ENCODE data around the gene TIMM29.
A peak's percentile ranks its signal among the peaks of the same experiment; 100 is the strongest.

TIMM29 gene

GRCh38 chr19:10922638-10923014 lies 6.0 kb upstream of the TIMM29 start:
- DNase-seq (ENCODE audit: low read depth): no peak
- no peak overlapping the region for H3K4me3 ChIP-seq (ENCODE audit: control insufficient read depth, low read depth, low read length)
- no peak for TF ChIP-seq CTCF (IDR thresholded peaks at IDR 0.05; ENCODE audit: control insufficient read depth, insufficient read depth, low read depth, low read length, missing control alignments)

DNA sequence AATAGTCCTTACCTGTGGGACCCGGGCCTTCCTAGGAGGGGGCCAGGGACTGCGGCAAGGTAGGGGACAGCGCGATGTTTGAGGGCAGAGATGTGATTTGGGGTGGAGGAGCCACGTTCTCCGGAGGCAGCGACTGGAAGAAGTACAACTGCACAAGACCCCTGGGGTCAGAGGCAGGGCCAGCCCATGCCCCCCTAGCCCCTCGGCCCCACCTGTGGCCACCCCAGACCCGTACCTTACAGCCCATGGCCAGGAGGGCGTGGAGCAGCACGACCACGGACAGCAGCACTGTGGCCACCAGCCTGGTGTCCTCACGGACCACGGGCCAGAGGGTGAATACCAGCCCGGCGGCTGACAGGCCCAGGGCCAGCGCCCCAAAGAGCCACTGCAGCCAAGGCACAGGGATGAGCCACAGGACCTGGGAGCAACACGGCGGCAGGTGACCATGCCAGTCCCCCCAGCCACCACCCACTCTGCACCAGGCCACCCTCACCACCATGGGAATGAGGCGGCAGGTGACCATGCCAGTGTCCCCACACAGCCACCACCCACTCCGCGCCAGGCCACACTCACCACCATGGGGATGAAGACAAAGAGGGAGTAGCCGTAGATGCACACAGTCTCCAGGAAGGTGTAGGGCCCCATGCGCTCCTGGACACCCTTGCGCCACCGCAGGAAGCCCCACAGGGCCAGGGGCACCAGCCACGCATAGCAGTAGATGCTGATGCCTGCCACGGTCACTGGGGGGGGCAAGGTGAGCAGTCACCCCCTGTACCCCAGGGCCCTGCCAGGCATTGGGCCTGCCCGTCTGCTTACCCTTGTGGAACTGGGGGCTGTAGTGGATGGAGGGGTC lies 5.1 kb upstream of the TIMM29 start:
- no peak for TF ChIP-seq CTCF (IDR thresholded peaks at IDR 0.05; ENCODE audit: control insufficient read depth, insufficient read depth, low read depth, low read length, missing control alignments)
- H3K4me3 ChIP-seq (ENCODE audit: control insufficient read depth, low read depth, low read length): no peak overlapping the region
- DNase-seq (ENCODE audit: low read depth): no peak

GRCh38 chr19:10924597-10924996 lies 4.0 kb upstream of the TIMM29 start:
- no peak for DNase-seq (ENCODE audit: low read depth)
- no peak overlapping the region for H3K4me3 ChIP-seq (ENCODE audit: control insufficient read depth, low read depth, low read length)
- TF ChIP-seq CTCF (IDR thresholded peaks at IDR 0.05; ENCODE audit: control insufficient read depth, insufficient read depth, low read depth, low read length, missing control alignments): no peak

GRCh38 chr19:10927730-10928562 lies 665 bp upstream of the TIMM29 start:
- peak overlapping the region; percentile 85 for H3K4me3 ChIP-seq (ENCODE audit: control insufficient read depth, low read depth, low read length)
- DNase-seq (ENCODE audit: low read depth): no peak
- TF ChIP-seq CTCF (IDR thresholded peaks at IDR 0.05; ENCODE audit: control insufficient read depth, insufficient read depth, low read depth, low read length, missing control alignments): no peak

DNA sequence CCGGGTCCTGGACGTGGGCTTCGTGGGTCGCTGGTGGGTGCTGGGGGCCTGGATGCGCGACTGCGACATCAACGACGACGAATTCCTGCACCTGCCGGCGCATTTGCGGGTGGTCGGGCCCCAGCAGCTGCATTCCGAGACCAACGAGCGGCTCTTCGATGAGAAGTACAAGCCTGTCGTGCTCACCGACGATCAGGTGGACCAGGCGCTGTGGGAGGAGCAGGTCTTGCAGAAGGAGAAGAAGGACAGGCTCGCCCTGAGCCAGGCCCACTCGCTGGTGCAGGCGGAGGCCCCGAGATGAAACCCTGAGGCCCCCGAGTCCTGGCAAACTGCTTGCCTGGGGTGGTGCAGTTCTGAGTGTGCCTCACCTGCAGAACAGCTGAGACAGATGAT lies 787 bp downstream of the TIMM29 start:
- TF ChIP-seq CTCF (IDR thresholded peaks at IDR 0.05; ENCODE audit: control insufficient read depth, insufficient read depth, low read depth, low read length, missing control alignments): no peak
- DNase-seq (ENCODE audit: low read depth): no peak
- peak overlapping the region; percentile 85 for H3K4me3 ChIP-seq (ENCODE audit: control insufficient read depth, low read depth, low read length)

GRCh38 chr19:10935371-10936059 lies 6.9 kb downstream of the TIMM29 start:
- no peak for TF ChIP-seq CTCF (IDR thresholded peaks at IDR 0.05; ENCODE audit: control insufficient read depth, insufficient read depth, low read depth, low read length, missing control alignments)
- no peak overlapping the region for H3K4me3 ChIP-seq (ENCODE audit: control insufficient read depth, low read depth, low read length)
- DNase-seq (ENCODE audit: low read depth): no peak
